Measurements from ENCODE around the gene HSPH1.

HSPH1 gene

GRCh38 chr13:31096654-31097302 lies 64.9 kb downstream of the HSPH1 start:
- no peak for DNase-seq (ENCODE audit: low read depth in 2 of 2)

DNA sequence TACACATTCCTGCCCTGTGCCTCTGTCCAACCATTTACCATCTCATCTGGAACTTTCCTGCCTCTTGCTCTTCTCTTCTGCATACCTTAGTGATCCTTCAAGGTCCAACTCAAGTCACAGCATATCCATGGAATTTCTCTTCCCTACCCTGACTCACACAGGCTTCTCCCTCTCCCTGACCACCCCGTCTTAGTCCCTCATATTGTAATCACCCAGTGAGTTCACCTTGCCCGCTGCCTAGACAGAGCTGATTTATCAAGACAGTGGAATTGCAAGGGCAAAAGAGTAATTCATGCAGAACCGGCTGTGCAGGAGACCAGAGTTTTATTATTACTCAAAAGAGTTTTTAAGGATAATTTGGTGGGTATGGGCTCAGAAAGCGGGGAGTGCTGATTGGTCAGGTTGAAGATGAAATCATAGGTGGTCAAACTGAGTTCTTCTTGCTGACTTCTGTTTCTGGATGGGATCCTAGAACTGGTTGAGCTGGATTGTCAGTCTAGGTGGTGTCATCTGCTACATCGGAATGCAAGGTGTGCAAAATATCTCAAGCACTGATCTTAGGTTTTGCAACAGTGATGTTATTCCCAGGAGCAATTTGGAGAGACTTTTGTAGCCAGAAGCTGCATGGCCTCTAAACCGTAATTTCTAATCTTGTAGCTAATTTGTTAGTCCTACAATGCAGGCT lies 67.2 kb downstream of the HSPH1 start:
- DNase-seq (ENCODE audit: low read depth in 2 of 2) = no peak

- no peak for DNase-seq (ENCODE audit: low read depth in 2 of 2)
Observed at GRCh38 chr13:31093145-31093885, 68.4 kb downstream of the HSPH1 start.

DNA sequence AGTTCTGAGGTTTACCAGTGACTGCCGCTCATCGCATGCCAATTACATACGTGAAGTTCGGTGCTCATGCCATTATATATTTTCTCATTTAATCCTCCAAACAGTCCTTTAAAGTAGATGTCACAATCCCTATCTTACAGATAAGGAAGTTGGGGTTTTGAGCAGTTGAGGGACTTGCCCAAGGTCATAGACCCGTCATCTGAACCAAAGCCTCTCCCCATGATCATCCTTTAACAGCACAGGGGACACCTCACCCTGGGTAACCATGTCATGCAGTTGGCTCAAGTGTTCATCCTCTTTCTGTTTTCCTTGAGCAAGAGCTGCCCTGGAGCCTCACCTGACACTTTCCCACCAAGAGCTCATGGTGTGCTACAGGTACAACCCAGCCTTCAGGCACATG lies 69.1 kb downstream of the HSPH1 start:
- DNase-seq (ENCODE audit: low read depth in 2 of 2) = no peak

DNA sequence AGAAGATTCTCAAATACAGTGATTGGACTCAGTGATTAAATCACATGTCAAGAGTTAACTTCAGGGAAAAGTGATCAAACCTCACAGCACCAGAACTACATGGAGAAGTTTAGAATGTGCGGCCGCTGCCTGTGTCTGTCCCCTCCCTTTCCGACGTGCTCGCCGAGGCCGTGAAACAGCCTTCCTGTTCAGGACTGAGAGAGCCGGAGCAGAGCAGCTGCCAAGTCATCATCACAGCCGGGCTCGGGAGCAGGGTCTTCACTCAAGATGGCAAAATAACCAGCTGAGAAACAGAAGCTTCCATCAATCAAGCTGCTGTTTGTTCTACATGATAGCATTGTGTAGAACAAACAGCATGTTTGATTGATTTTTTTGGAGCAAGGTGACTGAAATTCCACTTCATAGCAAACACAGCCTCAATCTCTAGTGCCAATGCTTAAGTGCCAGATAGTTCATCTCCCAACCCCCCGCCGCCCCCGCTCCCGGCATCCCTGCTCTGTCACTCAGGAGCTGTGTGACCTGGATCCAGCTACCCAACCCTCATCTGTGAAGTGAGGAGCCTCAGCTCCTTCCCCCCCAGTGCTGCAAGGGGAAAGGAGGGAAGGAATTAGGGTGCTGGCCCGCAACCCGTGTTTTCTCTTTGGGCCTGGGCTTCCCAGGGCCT lies 70.6 kb downstream of the HSPH1 start:
- no peak for DNase-seq (ENCODE audit: low read depth in 2 of 2)

DNA sequence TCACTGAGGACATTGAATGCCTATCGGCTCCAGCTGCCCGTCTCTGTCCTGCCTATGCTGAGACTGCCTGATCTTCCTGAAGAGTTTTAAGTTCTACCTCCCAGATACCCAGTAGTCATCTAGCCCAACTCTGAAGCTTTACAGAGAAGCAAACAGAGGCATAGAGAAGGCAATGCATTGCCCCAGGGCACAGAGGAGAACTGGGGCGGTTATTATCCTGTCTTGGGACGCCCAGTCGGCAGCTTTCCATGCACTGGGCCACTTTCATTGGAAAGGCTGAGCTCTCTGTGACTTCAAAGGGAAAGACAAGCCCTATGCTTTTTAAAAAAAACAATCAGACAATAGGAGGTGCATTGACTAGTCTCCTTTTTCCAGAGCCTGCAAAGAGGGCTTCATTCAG lies 71.6 kb downstream of the HSPH1 start:
- DNase-seq (ENCODE audit: low read depth in 2 of 2) = no peak

DNA sequence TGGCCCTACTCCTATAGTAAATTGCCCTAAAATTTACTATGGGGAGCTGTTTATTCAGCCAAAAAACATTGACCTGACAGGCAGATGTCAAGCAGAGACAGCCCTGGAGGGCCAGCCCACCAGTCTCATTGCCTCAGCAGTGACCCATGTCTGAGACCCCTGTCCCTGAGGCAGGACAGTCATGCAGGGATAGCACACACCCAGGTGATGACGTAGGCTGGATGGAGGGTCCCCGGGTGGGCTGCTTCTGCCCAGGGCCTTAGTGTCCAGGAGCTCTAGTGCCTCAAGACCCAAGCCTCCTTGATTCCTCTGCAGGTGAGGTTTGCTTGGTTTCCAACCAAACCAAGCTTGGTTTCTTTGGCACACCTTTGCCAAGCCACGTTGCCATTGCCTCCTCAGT lies 72.1 kb downstream of the HSPH1 start:
- no peak for DNase-seq (ENCODE audit: low read depth in 2 of 2)

GRCh38 chr13:31088826-31089420 lies 72.8 kb downstream of the HSPH1 start:
- DNase-seq (ENCODE audit: low read depth in 2 of 2) = no peak
